HEK293 (cell line): ENCODE results near the gene IDUA.

Experiments used
- CTCF ChIA-PET: fragments of 350-600 bp; formaldehyde crosslinking; extraction: SDS; loops from one replicate; lab custom pipeline; 2021; ENCODE audit warnings: antibody characterized with exemption; lab: Yijun Ruan, JAX
- POLR2A ChIA-PET: fragments of 300-600 bp; formaldehyde crosslinking; extraction: SDS; loops from one replicate; lab custom pipeline; 2020; ENCODE audit warnings: antibody characterized with exemption, inconsistent platforms; lab: Yijun Ruan, JAX
- H3K27ac ChIP-seq: fragments of 200-500 bp; sonication (Bioruptor generic); 2 replicates; pipeline ENCODE4 v1.5.1; 2014; ENCODE audit warnings: low read depth, low read length, control low read depth, inconsistent platforms; ENCODE audit errors: extremely low read depth
- H3K36me3 ChIP-seq, 2 experiments: fragments of 200-500 bp in 1 of 2; sonication (Bioruptor generic) in 1 of 2; 1 replicate in 1 of 2; 2 replicates in 1 of 2; pipeline ENCODE4 v1.5.1; 2014 to 2017; ENCODE audit warnings: inconsistent platforms in 2 of 2, low read length in 2 of 2; ENCODE audit not compliant: control insufficient read depth in 2 of 2, insufficient read depth in 1 of 2
- H3K4me1 ChIP-seq: fragments of 200-500 bp; sonication (Bioruptor generic); 2 replicates; pipeline ENCODE4 v1.5.1; 2014; ENCODE audit warnings: mild to moderate bottlenecking, low read length, inconsistent platforms; ENCODE audit not compliant: control insufficient read depth, insufficient read depth
- H3K4me3 ChIP-seq: 2 replicates; pipeline ENCODE4 v1.5.1; 2011; ENCODE audit warnings: low read depth, mild to moderate bottlenecking, control low read depth, low read length, moderate library complexity
- H3K9me3 ChIP-seq: fragments of 200-500 bp; sonication (Bioruptor generic); 2 replicates; pipeline ENCODE4 v1.5.1; 2014; ENCODE audit warnings: low read depth, low read length, inconsistent platforms; ENCODE audit not compliant: control insufficient read depth, insufficient read depth
- AEBP2 ChIP-seq: fragments of 450-650 bp; formaldehyde crosslinking; IDR thresholded peaks from 2 replicates; pipeline ENCODE4 v1.5.1; 2016; ENCODE audit warnings: missing biosample characterization, missing genetic modification characterization, borderline replicate concordance
- EGR2 ChIP-seq: fragments of 450-650 bp; formaldehyde crosslinking; IDR thresholded peaks from 2 replicates; pipeline ENCODE4 v1.5.1; 2016; ENCODE audit warnings: low read depth, missing biosample characterization, missing genetic modification characterization
- KLF1 ChIP-seq: fragments of 450-650 bp; formaldehyde crosslinking; IDR thresholded peaks from 2 replicates; pipeline ENCODE4 v1.5.1; 2016; ENCODE audit warnings: missing biosample characterization, missing genetic modification characterization
- KLF9 ChIP-seq: fragments of 450-650 bp; formaldehyde crosslinking; IDR thresholded peaks from 2 replicates; pipeline ENCODE4 v1.5.1; 2016; ENCODE audit warnings: missing biosample characterization, missing genetic modification characterization, low read depth
- WT1 ChIP-seq: fragments of 450-650 bp; formaldehyde crosslinking; IDR thresholded peaks from 2 replicates; pipeline ENCODE4 v1.5.1; 2016; ENCODE audit warnings: missing biosample characterization, missing genetic modification characterization
- YY2 ChIP-seq: fragments of 450-650 bp; formaldehyde crosslinking; IDR thresholded peaks from 2 replicates; pipeline ENCODE4 v1.5.1; 2016; ENCODE audit warnings: missing biosample characterization, missing genetic modification characterization
- ZBTB20 ChIP-seq: fragments of 450-650 bp; formaldehyde crosslinking; IDR thresholded peaks from 2 replicates; pipeline ENCODE4 v1.5.1; 2016; ENCODE audit warnings: missing biosample characterization, missing genetic modification characterization
- ZBTB26 ChIP-seq: fragments of 450-650 bp; formaldehyde crosslinking; optimal IDR thresholded peaks from 2 replicates; pipeline ENCODE3; 2016; ENCODE audit warnings: missing biosample characterization, mild to moderate bottlenecking, missing genetic modification characterization
- ZFHX2 ChIP-seq: fragments of 450-650 bp; formaldehyde crosslinking; conservative IDR thresholded peaks from 2 replicates; pipeline ENCODE4 v1.5.1; 2016; ENCODE audit warnings: missing biosample characterization, missing genetic modification characterization
- ZNF274 ChIP-seq, 2 experiments: fragments of 200-500 bp in 1 of 2; fragments of 450-650 bp in 1 of 2; sonication (Bioruptor generic) in 1 of 2; formaldehyde crosslinking in 1 of 2; IDR thresholded peaks; 2 replicates each; pipeline versions ENCODE4 v1.5.1 to v1.6.1; 2014 to 2016; ENCODE audit warnings: borderline replicate concordance in 1 of 2, inconsistent platforms in 1 of 2, low read length in 1 of 2, missing biosample characterization in 1 of 2, missing genetic modification characterization in 1 of 2
- ZNF280C ChIP-seq: fragments of 450-650 bp; formaldehyde crosslinking; IDR thresholded peaks from 2 replicates; pipeline ENCODE4 v1.5.1; 2016; ENCODE audit warnings: missing biosample characterization, missing genetic modification characterization
- ZNF302 ChIP-seq: fragments of 450-650 bp; formaldehyde crosslinking; IDR thresholded peaks from 2 replicates; pipeline ENCODE4 v1.5.1; 2016; ENCODE audit warnings: missing biosample characterization, missing genetic modification characterization, low read depth
- ZNF366 ChIP-seq: fragments of 450-650 bp; formaldehyde crosslinking; conservative IDR thresholded peaks from 2 replicates; pipeline ENCODE4 v1.5.1; 2016; ENCODE audit warnings: missing biosample characterization, missing genetic modification characterization
- ZNF449 ChIP-seq: fragments of 450-650 bp; formaldehyde crosslinking; IDR thresholded peaks from 2 replicates; pipeline ENCODE4 v1.5.1; 2017; ENCODE audit warnings: missing biosample characterization, mild to moderate bottlenecking, missing genetic modification characterization, moderate library complexity
- ZNF518A ChIP-seq: fragments of 450-650 bp; formaldehyde crosslinking; conservative IDR thresholded peaks from 2 replicates; pipeline ENCODE4 v1.5.1; 2016; ENCODE audit warnings: low read depth, missing biosample characterization, missing genetic modification characterization
- ZNF529 ChIP-seq: fragments of 450-650 bp; formaldehyde crosslinking; IDR thresholded peaks from 2 replicates; pipeline ENCODE4 v1.5.1; 2017; ENCODE audit warnings: missing genetic modification characterization, missing biosample characterization; ENCODE audit not compliant: insufficient replicate concordance
- ZNF626 ChIP-seq: fragments of 450-650 bp; sonication (Bioruptor Pico); formaldehyde crosslinking; IDR thresholded peaks from 2 replicates; pipeline ENCODE4 v1.5.1; 2018; ENCODE audit warnings: missing biosample characterization, missing genetic modification characterization, inconsistent platforms
- ZNF692 ChIP-seq: fragments of 450-650 bp; formaldehyde crosslinking; IDR thresholded peaks from 2 replicates; pipeline ENCODE4 v1.5.1; 2016; ENCODE audit warnings: missing biosample characterization, missing genetic modification characterization
- ZSCAN18 ChIP-seq: fragments of 450-650 bp; formaldehyde crosslinking; IDR thresholded peaks from 2 replicates; pipeline ENCODE4 v1.5.1; 2016; ENCODE audit warnings: missing biosample characterization, missing genetic modification characterization

Gene IDUA

GRCh38 chr4:950136-951020, 36.5 kb upstream of the IDUA start:
- ChIA-PET CTCF (no interaction called here), POLR2A (no interaction called here)
- no peak overlapping the region for H3K4me3 ChIP-seq
- peaks cover 0 to 9% of the 10 kb centered on the region in 2 experiments; a peak in 1 of 3 replicates for H3K36me3 ChIP-seq
- no peak overlapping the region for H3K27ac ChIP-seq
- H3K9me3 ChIP-seq: no peaks in the 10 kb centered on the region
- H3K4me1 ChIP-seq: 0 out of 2 replicates have a peak, but pooled peaks cover 3% of the 10 kb centered on the region
- TF ChIP-seq ZNF366 (peak; percentile 32; the same call in 1 of the 2 replicates), ZNF449 (tag by site-specific recombination) (no peak), ZNF529 (tag by site-specific recombination) (no peak), ZSCAN18 (no peak), ZBTB20 (tag by site-specific recombination) (no peak), ZNF626 (tag by site-specific recombination) (no peak), ZNF302 (tag by site-specific recombination) (no peak), KLF9 (tag by site-specific recombination) (no peak), EGR2 (tag by site-specific recombination) (peak; percentile 90), AEBP2 (tag by site-specific recombination) (no peak), ZNF280C (tag by site-specific recombination) (no peak), YY2 (tag by site-specific recombination) (no peak), ZFHX2 (tag by site-specific recombination) (peak; percentile 93), ZNF692 (tag by site-specific recombination) (no peak), KLF1 (tag by site-specific recombination) (no peak), ZNF274 (IDR thresholded peaks at IDR 0.05; ENCODE audit: low read length) (no peak), ZNF274 (tag by site-specific recombination; IDR thresholded peaks at IDR 0.05; ENCODE audit: borderline replicate concordance) (no peak), ZBTB26 (no peak), ZNF518A (tag by site-specific recombination) (no peak), WT1 (tag by site-specific recombination) (no peak)
